Measurements from ENCODE around the gene AURKAIP1.

The AURKAIP1 gene

GRCh38 chr1:1340185-1340584 is 34.8 kb downstream of the AURKAIP1 start:
- Histone ChIP-seq H3K27me3 (ENCODE audit: insufficient read depth, low read depth, severe bottlenecking) (no peaks in the 10 kb centered on the region), H3K36me3 (peaks cover 47% of the 10 kb centered on the region), H3K27ac (no peak overlapping the region), H3K9me3 (ENCODE audit: severe bottlenecking) (no peaks in the 10 kb centered on the region), H3K4me3 (ENCODE audit: low read depth, low read length) (no peak overlapping the region)
- TF ChIP-seq CTCF (IDR thresholded peaks at IDR 0.05; ENCODE audit: low read depth, low read length), result no peak
- no peak for DNase-seq

- H3K27ac ChIP-seq, result no peak overlapping the region
- no peaks in the 10 kb centered on the region for H3K9me3 ChIP-seq (ENCODE audit: severe bottlenecking)
- DNase-seq, result no peak
- no peak for TF ChIP-seq CTCF (IDR thresholded peaks at IDR 0.05; ENCODE audit: low read depth, low read length)
- peaks cover 55% of the 10 kb centered on the region for H3K36me3 ChIP-seq
- H3K27me3 ChIP-seq (ENCODE audit: insufficient read depth, low read depth, severe bottlenecking), result no peaks in the 10 kb centered on the region
- no peak overlapping the region for H3K4me3 ChIP-seq (ENCODE audit: low read depth, low read length)
These were observed 36.7 kb downstream of the AURKAIP1 start for GRCh38 chr1:1338278-1338677.

GRCh38 chr1:1337793-1338147 is 37.2 kb downstream of the AURKAIP1 start:
- Histone ChIP-seq H3K9me3 (ENCODE audit: severe bottlenecking) (no peaks in the 10 kb centered on the region), H3K27ac (no peak overlapping the region), H3K4me3 (ENCODE audit: low read depth, low read length) (no peak overlapping the region), H3K27me3 (ENCODE audit: insufficient read depth, low read depth, severe bottlenecking) (no peaks in the 10 kb centered on the region), H3K36me3 (peaks cover 55% of the 10 kb centered on the region)
- no peak for TF ChIP-seq CTCF (IDR thresholded peaks at IDR 0.05; ENCODE audit: low read depth, low read length)
- DNase-seq, result peak; percentile 59

GRCh38 chr1:1336931-1337792 is 37.8 kb downstream of the AURKAIP1 start:
- DNase-seq, result no peak
- H3K4me3 ChIP-seq (ENCODE audit: low read depth, low read length), result no peak overlapping the region
- no peak overlapping the region for H3K27ac ChIP-seq
- H3K36me3 ChIP-seq, result peaks cover 52% of the 10 kb centered on the region
- H3K27me3 ChIP-seq (ENCODE audit: insufficient read depth, low read depth, severe bottlenecking), result no peaks in the 10 kb centered on the region
- TF ChIP-seq CTCF (IDR thresholded peaks at IDR 0.05; ENCODE audit: low read depth, low read length), result no peak
- no peaks in the 10 kb centered on the region for H3K9me3 ChIP-seq (ENCODE audit: severe bottlenecking)

- Histone ChIP-seq H3K27ac (no peak overlapping the region), H3K27me3 (ENCODE audit: insufficient read depth, low read depth, severe bottlenecking) (no peaks in the 10 kb centered on the region), H3K36me3 (peaks cover 46% of the 10 kb centered on the region), H3K4me3 (ENCODE audit: low read depth, low read length) (no peak overlapping the region), H3K9me3 (ENCODE audit: severe bottlenecking) (no peaks in the 10 kb centered on the region)
- TF ChIP-seq CTCF (IDR thresholded peaks at IDR 0.05; ENCODE audit: low read depth, low read length), result no peak
- no peak for DNase-seq
These were observed 38.6 kb downstream of the AURKAIP1 start for GRCh38 chr1:1336446-1336845.

Data from WERI-Rb-1 (cell line).